GM13977 (cell line): Measurements from ENCODE around the gene WDR20.
"Not testable (repeated sequence)": the region's sequence is repeated elsewhere in the genome, so short reads cannot be mapped to it uniquely, and the experiment has no call there.

Experiments
- DNase-seq: peaks from one replicate; pipeline ENCODE4 v3.0.0; 2012; ENCODE audit warnings: low spot score
- in situ Hi-C: fragments of 300-500 bp; cut with MboI; formaldehyde crosslinking; loops from one replicate; pipeline ENCODE4 v1.12.0; 2022; ENCODE audit warnings: low sequenced_read_pairs, low pct_unique_long_range_greater_than_20kb, mixed read lengths, inconsistent platforms; ENCODE audit not compliant: unreplicated experiment
- TF ChIP-seq, protein P1 (sequence below): IDR thresholded peaks from 2 replicates; pipeline ENCODE4 v1.5.1; 2012; ENCODE audit warnings: mild to moderate bottlenecking, control low read depth; ENCODE audit not compliant: insufficient read depth; ENCODE audit errors: extremely low read depth, missing control alignments

The WDR20 gene

DNA sequence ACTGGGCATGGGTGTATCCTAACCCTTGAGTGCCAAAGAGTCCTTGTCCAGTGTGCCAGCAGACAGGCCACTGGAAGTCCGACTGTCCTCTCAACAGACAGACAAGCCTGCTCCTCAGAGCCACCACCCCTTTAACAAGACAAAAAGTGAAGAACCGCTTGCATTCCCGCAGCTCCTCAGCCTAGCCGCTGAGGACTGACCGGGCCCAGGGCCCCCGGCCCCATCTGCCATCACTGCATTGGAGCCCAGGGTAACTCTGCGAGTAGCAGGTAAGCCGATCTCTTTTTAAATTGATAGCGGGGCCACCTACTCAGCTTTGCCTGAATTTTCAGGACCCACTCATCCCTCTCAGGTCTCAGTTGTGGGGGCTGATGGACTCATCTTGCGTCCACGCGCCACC is 96.3 kb downstream of the WDR20 start:
- DNase-seq: no peak
- in situ Hi-C loops: no loop called here
- TF ChIP-seq, protein P1, sequence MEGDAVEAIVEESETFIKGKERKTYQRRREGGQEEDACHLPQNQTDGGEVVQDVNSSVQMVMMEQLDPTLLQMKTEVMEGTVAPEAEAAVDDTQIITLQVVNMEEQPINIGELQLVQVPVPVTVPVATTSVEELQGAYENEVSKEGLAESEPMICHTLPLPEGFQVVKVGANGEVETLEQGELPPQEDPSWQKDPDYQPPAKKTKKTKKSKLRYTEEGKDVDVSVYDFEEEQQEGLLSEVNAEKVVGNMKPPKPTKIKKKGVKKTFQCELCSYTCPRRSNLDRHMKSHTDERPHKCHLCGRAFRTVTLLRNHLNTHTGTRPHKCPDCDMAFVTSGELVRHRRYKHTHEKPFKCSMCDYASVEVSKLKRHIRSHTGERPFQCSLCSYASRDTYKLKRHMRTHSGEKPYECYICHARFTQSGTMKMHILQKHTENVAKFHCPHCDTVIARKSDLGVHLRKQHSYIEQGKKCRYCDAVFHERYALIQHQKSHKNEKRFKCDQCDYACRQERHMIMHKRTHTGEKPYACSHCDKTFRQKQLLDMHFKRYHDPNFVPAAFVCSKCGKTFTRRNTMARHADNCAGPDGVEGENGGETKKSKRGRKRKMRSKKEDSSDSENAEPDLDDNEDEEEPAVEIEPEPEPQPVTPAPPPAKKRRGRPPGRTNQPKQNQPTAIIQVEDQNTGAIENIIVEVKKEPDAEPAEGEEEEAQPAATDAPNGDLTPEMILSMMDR: no peak

- in situ Hi-C loops: no loop called here
- TF ChIP-seq, protein P1: no peak
- DNase-seq: no peak
Observed at GRCh38 chr14:102238131-102238530, 98.4 kb downstream of the WDR20 start.

DNA sequence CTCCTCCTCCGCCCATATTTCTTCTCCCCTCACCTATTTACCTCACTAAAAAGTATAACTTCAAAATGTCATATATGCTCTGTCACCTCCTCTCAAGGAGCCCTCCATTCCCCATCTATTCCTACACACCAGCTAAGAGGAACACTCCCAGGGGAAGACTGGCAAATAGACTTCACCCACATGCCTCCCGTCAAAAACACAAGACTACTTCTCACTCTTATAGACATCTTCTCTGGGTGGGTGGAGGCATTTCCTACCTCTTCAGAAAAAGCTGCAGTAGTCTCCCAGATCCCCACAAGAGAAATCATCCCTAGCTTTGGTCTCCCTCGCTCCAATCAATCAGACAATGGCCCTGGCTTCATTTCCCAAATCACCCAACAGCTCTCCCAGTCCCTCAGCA is 99.1 kb downstream of the WDR20 start:
- in situ Hi-C loops: no loop called here
- DNase-seq: no peak
- TF ChIP-seq, protein P1: no peak

DNA sequence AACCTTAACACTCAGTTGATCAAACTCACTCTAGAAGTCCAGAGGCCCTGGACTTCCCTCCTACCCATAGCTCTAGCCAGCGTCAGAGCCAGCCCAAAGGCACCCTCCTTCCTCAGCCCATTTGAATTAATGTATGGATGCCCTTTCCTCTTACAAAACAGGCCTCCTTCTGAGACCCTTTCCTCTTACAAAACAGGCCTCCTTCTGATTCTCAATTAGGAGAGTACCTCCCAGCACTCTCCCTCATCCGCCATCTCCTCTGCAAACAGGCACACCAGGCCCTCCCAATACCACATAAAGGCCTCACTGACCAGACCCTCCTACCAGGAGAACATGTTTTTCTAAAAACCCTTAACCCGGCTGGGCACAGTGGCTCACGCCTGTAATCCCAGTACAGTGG is 99.5 kb downstream of the WDR20 start:
- DNase-seq: no peak
- TF ChIP-seq, protein P1: no peak
- in situ Hi-C loops: no loop called here

DNA sequence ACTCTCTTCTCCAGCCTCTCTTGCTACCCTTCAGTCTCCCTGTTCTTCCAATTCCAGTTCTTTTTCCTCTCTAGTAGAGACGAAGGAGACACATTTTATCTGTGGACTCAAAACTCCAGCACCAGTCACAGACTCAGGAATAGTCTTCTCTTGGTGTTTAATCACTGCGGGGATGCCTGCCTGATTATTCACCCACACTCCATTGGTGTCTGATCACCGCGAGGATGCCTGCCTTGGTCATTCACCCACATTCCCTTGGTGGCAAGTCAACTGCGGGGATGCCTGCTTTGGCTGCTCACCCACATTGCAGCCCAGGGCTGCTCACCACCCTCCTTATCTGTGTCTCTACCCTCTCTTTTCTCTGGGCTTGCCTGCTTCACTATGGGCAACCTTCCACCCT is 100.8 kb downstream of the WDR20 start:
- in situ Hi-C loops, DNase-seq: not testable (repeated sequence)

DNA sequence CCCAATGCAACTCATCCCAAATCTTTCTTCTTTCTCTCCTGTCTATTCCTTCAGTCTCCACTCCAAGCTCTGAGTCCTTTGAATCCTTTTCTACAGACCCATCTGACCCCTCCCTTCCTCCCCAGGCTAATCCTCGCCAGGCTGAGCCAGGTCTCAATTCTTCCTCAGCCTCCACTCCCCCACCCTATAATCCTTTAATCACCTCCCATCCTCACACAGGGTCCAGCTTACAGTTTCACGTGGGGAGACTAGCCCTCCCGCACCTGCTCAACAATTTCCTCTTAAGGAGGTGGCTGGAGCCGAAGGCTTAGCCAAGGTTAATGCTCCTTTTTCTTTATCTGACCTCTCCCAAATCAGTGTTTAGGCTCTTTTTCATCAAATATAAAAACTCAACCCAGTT is 101.5 kb downstream of the WDR20 start:
- TF ChIP-seq, protein P1: no peak
- in situ Hi-C loops: no loop called here
- DNase-seq: no peak

GRCh38 chr14:102243795-102244194 is 104.1 kb downstream of the WDR20 start:
- in situ Hi-C loops, DNase-seq: not testable (repeated sequence)

- TF ChIP-seq, protein P1: no peak
- no peak for DNase-seq
- in situ Hi-C loops: no loop called here
Observed at GRCh38 chr14:102246071-102246470, 106.4 kb downstream of the WDR20 start.
